NB4 (cell line): ENCODE data around the gene IGFL4.

Experiments used
- DNase-seq: peaks from one replicate; pipeline ENCODE4 v3.0.0; 2010; ENCODE audit warnings: low read depth
- H3K4me3 ChIP-seq: one replicate; pipeline ENCODE4 v1.5.1; 2011; ENCODE audit warnings: mild to moderate bottlenecking, low read depth, low read length, moderate library complexity
- MYC ChIP-seq: IDR thresholded peaks from 2 replicates; pipeline ENCODE4 v1.6.1; 2011; ENCODE audit warnings: low read depth, low read length
- POLR2A ChIP-seq: IDR thresholded peaks from 2 replicates; pipeline ENCODE4 v1.6.1; 2011; ENCODE audit warnings: mild to moderate bottlenecking; ENCODE audit not compliant: insufficient read length; ENCODE audit errors: extremely low read depth
- TF ChIP-seq, protein P1 (sequence below): IDR thresholded peaks from 2 replicates; pipeline ENCODE4 v1.6.1; 2011; ENCODE audit warnings: low read depth, low read length
- TF ChIP-seq, protein P2 (sequence below): IDR thresholded peaks from one replicate; pipeline ENCODE4 v1.5.1; 2012; ENCODE audit warnings: low read depth, low read length

The IGFL4 gene

DNA sequence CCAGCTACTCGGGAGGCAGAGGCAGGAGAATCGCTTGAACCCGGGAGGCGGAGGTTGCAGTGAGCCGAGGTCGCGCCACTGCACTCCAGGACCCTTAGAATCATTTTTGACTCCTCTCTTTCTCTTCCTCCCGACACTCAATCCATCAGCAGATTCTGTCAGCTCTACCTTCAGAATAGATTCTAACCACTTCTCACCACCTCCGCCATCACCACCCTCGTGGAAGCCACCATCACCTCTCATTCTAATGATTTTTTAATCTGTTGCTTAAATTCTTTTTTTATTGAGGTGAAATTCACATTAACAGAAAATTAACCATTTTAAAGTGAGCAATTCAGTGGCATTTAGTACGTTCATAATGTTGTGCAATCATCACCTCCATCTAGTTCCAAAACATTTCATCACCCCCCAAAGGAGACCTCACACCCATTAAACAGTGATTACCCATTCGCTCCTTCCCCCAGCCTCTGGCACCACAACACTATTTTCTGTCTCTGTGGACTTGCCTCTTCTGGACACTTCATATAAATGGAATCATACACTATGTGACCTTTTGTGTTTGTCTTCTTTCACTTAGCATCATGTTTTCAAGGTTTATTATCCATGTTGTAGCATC is 50.6 kb downstream of the IGFL4 start:
- no peak for DNase-seq
- no peak overlapping the region for H3K4me3 ChIP-seq
- TF ChIP-seq, protein P1, sequence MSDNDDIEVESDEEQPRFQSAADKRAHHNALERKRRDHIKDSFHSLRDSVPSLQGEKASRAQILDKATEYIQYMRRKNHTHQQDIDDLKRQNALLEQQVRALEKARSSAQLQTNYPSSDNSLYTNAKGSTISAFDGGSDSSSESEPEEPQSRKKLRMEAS = no peak
- TF ChIP-seq POLR2A (no peak), MYC (no peak)
- TF ChIP-seq, protein P2, sequence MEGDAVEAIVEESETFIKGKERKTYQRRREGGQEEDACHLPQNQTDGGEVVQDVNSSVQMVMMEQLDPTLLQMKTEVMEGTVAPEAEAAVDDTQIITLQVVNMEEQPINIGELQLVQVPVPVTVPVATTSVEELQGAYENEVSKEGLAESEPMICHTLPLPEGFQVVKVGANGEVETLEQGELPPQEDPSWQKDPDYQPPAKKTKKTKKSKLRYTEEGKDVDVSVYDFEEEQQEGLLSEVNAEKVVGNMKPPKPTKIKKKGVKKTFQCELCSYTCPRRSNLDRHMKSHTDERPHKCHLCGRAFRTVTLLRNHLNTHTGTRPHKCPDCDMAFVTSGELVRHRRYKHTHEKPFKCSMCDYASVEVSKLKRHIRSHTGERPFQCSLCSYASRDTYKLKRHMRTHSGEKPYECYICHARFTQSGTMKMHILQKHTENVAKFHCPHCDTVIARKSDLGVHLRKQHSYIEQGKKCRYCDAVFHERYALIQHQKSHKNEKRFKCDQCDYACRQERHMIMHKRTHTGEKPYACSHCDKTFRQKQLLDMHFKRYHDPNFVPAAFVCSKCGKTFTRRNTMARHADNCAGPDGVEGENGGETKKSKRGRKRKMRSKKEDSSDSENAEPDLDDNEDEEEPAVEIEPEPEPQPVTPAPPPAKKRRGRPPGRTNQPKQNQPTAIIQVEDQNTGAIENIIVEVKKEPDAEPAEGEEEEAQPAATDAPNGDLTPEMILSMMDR = no peak
